UCSD-AML1 (cell line): ENCODE results near the gene EXOSC2.

Experiments
- DNase-seq: peaks from one replicate; lab custom pipeline; 2025; ENCODE audit not compliant: unreplicated experiment; lab: John Stamatoyannopoulos, UW

Gene EXOSC2

DNA sequence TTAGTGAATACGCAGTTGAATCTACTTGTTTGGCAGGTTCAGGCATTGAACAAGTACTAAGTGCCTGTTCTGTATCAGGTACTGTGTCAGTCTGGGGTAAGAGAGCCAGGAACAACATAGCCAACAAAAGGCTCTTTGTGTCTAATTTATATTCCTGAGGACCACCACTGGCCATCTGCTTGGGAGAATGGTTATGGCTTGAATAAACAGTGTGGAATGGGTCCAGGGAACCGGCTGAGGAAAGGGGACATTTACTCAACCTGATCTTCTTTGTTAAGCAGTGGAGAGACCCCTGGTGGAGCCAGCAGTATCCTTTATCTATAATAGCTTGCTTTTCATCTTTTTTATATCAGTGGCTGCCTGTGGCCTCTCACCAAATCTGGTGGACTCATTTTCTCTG is 38.6 kb downstream of the EXOSC2 start:
- DNase-seq, result no peak

DNA sequence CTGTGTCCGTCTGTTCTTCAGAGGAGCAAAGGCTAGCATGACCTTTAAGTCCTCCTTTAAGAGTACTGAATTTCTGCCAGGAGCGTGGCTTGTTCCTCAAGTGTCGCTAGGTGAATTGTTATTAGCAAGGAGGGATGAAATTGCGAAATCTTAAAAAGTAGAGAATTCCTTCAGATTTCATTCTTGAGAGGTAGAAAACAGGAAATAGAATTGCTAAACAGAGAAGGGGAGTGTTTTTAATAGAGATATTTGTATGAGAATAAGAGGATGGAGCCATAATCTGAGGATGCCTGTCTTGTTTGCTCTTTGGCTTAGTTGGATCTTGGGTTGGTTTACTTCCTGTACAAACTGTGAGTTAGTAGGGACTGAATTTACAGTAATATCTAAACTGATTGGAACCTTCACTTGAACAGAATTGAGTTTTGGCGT is 39.2 kb downstream of the EXOSC2 start:
- DNase-seq, result no peak

DNA sequence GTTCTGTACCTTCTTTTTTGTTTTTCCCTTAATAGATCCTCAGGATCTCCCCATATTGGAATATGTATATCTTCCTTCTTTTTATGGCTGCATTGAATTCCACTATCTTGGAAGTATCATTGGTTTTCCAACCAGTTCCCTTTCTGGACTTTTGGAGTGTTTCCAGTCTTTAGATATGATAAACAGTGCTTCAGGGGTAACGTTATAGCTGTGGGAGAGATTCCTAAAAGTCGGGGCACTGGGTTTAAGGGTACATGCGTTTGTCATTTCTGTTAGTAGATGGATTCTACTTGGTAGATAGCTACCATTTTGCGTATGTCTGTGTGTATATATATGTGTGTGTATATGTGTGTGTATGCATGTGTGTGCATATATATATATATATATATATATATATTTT is 42.0 kb downstream of the EXOSC2 start:
- no peak for DNase-seq

DNA sequence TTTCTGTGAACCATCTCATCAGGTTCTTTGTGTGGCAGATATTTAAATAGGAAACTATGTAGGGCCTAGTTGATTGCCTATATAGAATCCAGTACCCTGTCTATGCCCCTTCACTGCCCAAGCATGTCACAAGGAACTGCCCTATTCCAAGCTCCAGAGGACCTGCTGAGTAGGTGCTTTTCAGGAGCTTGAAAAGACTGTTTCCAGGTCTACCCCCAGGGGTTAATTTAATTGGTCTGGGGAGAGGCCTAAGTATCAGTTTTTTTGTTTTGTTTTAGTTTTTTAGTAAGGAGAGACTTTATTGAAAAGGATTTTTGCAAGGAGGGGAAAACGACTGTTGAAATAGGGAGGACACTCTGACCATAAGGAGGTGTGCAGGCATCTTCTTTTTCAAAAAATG is 43.3 kb downstream of the EXOSC2 start:
- DNase-seq, result no peak

DNA sequence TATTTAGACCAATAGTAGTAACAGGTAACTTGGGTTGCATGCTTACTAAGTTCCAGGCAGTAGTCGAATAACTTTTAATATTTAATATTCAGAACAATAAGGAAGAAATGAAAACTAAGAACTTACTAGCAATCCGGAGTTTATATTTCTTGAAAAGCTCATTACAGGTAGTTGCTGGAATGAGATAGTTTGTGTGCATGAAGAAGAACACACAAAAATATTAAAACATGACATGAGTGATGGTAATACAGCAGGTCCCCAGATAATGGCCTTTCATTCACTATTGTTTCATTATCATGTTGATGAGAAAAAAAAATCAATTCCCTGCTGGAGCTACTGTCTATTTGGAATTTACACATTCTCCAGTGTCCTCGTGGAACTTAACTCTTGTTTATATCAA is 44.7 kb downstream of the EXOSC2 start:
- no peak for DNase-seq

DNA sequence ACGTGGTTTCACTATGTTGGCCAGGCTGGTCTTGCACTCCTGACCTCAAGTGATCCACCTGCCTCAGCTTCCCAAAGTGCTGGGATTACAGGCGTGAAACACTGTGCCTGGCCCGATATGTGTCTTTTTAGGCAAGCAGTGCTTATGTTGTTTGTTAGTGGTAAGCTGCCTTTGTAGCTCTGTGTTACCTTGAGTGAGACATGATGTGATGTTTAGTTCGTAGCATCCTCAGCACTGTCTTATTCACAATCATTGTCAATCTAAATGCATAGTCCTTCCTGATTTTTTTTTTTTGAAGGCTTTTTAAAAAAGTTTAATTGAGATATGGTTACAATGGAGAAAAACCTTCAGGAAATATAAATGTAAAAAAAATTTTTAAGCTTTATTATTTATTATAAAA is 45.5 kb downstream of the EXOSC2 start:
- no peak for DNase-seq

DNA sequence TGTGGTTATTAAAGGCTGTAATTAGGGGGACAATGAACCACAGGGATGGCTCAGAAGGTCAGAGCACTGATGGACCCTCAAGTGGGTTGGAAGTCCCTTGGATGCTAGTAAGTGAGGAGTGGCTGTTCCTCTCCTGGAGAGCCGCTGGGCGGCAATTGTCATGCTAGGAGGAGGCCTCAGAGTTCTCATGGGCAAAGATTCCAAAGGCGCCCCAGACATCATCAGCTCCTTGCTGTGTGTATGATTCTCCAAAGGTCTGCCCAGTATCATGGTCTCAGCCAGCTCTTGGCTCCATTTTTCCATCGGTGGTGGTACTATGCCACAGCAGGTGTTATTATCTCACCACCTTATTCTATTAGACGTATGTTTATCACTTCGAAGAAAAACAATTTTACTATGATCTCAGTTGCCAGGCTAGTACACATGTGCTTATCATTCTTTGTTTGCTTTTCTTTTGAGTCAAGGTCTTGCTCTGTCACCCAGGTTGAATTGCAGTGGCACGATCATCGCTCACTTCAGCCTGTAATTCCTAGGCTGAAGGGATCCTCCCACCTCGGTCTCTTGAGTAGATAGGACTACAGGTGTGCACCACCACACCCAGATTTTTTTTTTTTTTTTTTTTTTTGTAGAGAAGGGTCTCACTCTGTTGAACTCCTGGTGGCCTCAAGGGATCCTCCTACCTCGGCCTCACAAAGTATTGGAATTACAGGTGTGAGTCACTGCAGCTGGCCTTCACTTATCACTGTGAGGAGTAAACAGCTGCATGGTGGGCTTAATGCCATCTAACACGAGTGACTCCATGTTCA is 46.8 kb downstream of the EXOSC2 start:
- no peak for DNase-seq

DNA sequence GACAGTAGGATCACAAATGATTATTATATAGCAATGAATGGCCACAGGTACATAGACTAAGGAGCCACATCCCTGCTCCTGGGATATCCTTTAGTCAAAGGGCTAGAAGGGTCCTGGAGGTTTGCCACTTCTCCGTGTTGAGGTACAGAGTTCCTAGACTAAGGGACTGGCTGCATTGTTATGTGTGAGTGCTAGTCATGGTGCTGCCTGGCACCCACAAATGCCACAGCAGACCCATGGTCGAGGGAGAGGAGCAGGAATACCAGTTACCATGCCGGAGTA is 47.4 kb downstream of the EXOSC2 start:
- no peak for DNase-seq

DNA sequence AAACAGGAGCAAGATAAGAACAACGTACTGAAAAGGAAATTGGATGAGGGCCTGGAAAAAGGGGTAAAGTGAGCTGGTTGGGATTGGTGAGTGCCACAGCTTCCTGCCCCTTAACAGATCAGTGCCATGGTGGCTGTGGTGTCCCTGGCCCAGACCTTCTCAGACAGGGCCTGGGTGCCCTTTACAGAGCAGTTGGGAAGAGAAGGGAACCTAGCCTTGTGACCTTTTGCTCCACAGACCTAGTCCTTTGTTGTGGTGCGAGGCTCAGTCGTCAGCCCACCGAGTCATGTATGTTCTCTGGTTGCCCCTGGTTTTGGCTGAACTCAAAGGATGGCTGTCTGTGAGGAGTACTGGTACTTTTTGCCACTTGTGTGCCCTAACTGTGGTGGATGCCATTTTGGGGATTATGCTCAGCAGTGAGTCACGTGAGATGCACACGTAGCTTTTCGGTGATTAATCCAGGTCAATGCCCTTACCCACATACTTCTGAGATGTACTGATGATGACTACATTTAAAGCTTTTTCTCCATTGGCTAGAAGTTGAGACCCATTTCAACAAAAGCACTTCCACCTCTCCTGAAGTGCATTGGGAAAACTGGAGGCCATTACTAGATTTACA is 48.4 kb downstream of the EXOSC2 start:
- no peak for DNase-seq

DNA sequence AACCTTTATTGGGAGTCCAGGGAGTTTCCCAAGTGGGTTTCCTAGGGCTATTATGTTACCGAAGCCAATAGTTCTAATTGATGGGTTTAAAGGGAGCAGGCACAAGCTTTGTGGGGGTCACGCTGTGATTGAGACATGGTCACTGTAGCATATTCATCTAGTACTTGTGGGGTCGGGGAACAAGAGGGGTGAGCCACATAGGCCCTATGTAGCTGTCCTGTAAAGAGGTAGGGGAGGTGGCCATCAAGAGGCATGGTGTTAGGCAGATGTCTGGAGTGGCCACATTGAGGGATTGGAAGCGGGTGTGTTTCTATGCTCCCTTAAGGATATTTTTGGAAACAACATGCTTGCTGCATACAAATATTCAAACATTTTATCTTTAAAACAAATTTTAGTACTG is 50.1 kb downstream of the EXOSC2 start:
- no peak for DNase-seq

DNA sequence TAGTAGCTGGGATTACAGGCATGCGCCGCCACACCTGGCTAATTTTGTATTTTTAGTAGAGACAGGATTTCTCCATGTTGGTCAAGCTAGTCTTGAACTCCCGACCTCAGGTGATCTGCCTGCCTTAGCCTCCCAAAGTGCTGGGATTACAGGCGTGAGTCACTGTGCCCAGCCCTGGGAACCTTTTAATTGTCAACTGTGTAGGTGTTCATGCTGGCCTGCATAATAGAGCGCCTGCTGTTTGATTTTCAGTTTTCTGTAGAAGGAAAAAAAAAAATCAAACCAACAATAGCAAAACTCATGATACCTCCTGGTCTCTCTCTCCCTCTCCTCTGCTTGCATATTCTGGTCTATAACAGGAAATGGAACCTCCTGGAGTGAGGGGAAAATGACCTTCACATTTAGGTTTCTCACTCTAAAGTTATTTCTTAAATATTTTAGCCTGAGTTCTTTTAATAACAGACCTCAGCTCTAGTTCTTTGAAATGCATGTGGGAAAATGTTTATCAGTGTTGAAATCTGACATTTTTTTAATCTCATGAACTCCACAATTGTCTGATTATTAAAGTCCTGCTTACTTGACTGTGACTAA is 51.7 kb downstream of the EXOSC2 start:
- no peak for DNase-seq

DNA sequence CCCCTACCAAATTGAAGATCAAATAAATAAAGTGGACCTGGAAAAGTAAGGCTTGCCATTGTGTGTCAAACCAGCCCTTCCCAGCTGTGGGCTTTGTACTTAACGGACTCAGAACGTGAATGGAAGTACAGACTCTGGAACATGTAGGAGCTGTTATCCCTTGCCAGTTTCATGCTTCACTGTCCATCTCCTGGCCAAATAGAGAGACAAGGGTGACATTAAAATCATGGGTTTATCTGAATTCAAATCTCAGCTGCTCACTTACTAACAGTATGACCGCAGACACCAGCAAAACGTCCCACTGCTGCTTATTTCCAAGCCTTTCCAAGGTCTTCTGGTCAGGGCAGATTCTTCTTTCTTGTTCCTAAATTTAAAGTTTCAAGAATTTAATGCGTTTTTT is 52.2 kb downstream of the EXOSC2 start:
- DNase-seq, result no peak

DNA sequence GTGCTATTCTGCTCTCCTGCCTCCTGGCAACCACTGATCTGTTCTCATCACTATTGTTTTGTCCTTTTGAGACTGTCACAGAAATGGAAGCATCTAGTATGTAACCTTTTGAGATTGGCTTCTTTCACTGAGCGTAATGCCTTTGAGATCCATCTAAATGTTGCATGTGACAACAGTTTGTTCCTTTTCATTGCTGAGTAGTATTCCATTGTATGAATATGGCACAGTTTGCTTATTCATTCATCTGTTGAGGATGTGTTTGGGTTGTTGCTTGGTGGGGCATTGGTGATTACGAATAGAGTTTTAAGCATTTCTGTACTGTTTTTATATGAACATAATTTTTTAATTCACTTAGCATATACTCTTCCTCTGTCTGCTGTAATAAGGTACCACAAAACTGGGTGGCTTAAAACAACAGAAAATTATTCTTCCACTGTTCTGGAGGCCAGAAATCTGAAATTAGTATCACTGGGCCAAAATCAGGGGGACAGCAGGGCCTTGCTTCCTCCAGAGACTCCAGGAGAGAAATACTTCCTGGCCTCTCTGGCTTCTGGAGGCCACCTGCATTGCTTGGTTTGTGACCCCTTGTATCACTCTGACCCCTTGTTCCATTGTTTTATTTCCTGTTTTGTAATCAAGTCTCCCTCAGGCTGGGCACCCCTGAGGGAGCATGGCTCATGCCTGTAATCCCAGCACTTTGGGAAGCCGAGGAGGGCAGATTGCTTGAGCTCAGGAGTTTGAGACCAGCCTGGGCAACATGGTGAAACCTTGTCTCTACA is 53.0 kb downstream of the EXOSC2 start:
- DNase-seq, result no peak

DNA sequence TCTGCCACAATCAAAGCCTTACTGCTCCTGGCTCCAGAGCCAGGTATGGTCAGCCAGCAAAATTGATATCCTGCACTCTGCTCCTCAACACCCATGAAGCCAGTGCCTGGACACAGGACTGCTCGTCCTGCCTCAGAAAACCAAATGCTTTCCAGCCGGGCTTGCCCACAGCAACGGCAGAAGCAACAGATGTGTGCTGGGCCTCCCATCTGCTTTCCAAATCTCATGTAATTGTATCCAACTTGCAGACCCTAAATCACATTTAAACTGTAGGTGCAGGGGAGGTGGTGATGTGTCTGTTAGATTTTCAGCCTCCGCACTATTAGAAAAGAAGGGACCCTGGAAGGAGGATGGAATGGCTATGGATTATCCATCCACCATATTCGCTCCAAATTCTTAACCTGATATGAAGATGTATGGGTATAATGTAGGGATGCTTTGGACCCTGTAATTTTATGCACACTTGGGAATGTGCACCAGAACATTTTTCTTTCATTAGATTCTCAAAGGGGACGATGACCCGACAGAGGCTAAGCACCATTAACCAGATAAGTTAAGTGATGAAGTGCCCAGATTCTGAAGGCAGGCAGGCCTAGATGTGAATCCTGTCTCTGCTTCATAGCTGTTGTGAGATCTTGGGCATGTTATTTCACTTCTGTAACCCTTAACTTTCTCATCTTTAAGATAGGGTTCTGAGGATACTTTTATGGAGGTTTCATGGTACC is 58.2 kb downstream of the EXOSC2 start:
- DNase-seq, result no peak
